GM12873 (cell line): Measurements from ENCODE around the gene APOBEC3B.
A peak's percentile ranks its signal among the peaks of the same experiment; 100 is the strongest.

ENCODE experiments used
- TF ChIP-seq, protein P1 (sequence below): IDR thresholded peaks from 2 replicates; pipeline ENCODE4 v1.5.1; 2012; ENCODE audit warnings: low read depth, mild to moderate bottlenecking, moderate library complexity, low read length, control low read depth; ENCODE audit not compliant: insufficient read depth; ENCODE audit errors: missing control alignments

APOBEC3B gene

DNA sequence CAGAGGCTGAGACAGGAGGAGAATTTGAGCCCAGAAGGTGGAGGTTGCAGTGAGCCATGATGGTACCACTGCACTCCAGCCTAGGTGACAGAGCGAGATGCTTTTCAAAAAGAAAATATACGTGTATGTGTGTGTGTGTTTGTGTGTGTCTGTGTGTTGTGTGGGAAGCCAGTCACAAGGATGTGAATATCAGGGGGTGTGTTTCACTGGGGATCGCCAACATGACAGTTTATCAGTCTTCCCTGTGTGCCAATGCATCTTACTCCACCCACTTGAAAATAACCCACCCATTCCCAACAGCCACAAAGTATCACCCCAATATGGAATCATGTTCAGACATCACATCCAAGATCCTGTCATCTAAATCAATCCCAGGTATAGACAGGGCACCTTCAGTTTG is 10.4 kb upstream of the APOBEC3B start:
- TF ChIP-seq, protein P1, sequence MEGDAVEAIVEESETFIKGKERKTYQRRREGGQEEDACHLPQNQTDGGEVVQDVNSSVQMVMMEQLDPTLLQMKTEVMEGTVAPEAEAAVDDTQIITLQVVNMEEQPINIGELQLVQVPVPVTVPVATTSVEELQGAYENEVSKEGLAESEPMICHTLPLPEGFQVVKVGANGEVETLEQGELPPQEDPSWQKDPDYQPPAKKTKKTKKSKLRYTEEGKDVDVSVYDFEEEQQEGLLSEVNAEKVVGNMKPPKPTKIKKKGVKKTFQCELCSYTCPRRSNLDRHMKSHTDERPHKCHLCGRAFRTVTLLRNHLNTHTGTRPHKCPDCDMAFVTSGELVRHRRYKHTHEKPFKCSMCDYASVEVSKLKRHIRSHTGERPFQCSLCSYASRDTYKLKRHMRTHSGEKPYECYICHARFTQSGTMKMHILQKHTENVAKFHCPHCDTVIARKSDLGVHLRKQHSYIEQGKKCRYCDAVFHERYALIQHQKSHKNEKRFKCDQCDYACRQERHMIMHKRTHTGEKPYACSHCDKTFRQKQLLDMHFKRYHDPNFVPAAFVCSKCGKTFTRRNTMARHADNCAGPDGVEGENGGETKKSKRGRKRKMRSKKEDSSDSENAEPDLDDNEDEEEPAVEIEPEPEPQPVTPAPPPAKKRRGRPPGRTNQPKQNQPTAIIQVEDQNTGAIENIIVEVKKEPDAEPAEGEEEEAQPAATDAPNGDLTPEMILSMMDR: no peak

DNA sequence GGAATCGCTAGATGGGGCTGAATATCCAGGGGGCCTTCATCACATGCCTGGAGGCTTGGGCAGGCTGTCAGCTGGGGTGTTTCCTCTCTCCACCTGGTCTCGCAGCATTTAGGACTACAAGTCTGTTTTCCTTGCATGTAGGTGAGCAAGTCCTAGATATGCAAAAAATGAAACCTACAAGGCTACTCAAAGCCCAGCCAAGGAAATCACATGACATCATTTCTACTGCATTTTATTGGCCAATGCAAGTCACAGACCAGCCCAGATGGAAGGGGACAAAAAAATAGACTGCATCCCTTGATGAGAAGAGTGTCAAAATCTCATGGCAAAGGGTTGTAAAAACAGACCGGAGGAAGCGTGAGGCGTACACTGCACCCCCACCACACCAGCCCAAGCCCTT is 9.6 kb upstream of the APOBEC3B start:
- TF ChIP-seq, protein P1: no peak

DNA sequence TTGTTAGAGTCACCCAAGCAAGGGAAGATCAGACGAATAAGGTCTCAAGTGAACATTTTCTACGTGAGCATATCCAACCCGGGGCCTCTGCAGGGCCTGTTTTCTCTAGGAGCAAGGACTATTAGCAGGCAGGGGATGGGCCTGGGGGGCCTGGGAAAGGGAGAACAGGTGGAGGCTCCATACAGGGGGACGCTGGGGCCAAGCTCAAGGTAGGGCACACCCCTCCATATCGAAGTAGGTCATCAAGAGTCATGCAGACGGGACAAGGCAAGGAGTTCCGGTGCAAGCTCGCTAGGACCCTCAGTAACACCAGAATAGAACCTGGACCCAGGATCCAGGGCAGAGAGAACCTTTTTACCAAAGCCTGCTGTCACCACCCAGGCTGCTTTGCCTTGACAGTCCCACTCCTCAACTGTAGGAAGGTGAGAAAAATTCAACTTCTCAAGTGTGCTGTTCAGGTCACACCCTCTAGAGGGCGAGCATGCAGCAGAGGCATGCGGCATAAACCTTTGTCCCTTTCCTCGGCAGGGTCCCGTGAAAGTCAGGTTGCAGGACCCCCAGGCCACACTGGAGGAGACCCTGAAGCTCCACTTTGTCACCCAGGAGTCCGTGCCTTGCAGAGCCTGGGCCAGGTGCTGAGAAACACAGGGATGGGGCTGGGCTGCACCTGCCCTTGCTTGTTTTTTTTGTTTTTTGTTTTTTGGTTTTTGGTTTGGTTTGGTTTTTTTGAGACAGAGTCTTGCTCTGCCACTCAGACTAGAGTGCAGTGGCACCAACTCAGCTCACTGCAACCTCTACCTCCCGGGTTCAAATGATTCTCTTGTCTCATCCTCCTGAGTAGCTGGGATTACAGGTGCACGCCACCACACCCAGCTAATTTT is 8.6 kb upstream of the APOBEC3B start:
- TF ChIP-seq, protein P1: peak; percentile 80

DNA sequence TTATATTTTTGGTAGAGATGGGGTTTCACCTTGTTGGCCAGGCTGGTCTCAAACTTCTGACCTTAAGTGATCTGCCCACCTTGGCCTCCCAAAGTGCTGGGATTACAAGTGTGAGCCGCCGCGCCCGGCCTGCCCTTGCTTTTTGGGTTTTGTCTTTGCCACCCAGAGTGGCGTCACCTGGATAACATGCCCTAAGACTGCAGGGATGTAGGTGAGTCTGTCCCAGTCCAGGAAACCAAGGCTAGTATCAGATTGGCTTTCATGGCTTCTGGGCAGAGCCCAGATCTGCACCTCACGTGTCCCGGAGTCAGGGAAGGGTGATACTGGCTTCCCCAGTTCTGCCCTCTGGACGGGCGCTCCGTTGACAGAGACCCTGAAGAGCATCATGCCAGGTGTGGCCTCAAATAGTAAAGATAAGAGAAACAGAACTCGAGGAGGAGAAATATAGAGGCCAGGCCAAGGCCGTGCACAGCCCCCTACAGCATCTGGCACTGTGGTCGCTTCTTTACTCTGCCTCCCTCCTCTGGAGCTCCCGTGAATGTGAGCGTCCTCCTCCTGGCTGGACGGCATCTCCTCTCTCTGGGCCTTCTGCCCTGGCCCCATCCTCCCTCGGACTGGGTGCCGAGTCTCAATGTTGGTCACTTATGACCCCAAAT is 7.8 kb upstream of the APOBEC3B start:
- TF ChIP-seq, protein P1: no peak

DNA sequence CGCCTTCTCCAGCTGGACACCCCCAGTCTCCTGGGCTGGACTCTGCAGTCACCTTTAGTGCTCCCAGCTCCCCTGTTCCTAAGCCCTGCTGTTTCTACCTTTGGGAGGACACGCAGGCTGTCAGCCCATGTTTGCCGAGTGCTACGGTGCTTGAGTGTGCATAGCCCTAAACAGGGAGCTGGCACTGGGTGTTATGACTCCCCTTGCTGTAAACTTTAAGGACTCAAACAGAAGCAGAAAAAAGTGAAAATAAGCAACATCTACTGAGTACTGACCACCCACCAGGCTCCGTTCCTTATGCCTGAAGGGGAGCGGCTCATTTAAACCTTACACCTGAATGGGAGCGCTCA is 7.3 kb upstream of the APOBEC3B start:
- TF ChIP-seq, protein P1: no peak

DNA sequence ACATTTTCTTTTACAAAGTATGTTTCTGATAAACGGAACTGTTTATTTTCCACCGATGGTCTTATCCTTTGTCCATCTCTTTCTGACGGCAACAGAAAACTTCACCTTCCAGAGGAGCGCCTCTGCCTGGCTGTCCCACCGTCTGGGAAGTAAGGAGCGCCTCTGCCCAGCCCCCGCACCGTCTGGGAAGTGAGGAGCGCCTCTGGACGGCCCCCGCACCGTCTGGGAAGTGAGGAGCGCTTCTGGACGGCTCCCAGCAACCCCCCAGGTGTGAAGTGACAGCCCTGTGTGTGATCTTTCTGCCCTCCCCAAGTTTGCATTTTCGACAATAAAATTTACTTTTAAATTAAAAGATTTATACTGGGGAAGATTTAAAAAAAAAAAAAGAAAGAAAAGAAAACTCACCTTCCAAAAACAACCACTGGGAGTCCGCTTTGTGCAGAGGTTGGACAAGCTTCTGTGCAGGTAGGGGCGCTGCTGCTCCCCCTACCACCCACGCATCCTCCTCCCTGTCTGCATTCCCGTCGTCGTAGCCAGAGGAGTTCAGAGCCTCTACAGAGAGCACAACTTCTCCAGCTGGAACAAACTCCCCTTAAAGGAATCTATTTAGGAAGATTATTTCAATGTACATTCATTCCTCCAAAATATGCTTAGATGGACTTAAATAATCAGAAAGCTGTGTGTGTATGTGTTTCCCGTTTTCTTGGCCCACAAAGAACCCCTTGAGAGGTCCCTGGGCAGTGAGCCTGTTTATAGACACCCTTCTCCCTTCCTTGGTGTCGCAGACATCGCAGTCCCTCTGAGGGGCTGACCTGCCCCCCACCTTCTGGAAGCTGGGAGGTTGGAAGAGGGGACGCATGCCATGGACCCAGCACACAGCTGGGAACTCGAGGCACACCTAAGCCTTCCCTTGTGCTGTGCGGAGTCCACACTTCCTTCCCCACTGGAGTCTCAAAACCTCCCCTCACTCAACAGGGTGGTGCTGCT is 849 bp upstream of the APOBEC3B start:
- TF ChIP-seq, protein P1: peak; percentile 58
